NCI-H2196 treated with DMSO at 0.1 percent for 48 hours (cell line): ENCODE measurements around the gene EMC9.
A peak's percentile ranks its signal among the peaks of the same experiment; 100 is the strongest.

Experiments used
- DNase-seq: peaks from one replicate; lab custom pipeline; 2025; ENCODE audit not compliant: unreplicated experiment; lab: John Stamatoyannopoulos, UW

The EMC9 gene

DNA sequence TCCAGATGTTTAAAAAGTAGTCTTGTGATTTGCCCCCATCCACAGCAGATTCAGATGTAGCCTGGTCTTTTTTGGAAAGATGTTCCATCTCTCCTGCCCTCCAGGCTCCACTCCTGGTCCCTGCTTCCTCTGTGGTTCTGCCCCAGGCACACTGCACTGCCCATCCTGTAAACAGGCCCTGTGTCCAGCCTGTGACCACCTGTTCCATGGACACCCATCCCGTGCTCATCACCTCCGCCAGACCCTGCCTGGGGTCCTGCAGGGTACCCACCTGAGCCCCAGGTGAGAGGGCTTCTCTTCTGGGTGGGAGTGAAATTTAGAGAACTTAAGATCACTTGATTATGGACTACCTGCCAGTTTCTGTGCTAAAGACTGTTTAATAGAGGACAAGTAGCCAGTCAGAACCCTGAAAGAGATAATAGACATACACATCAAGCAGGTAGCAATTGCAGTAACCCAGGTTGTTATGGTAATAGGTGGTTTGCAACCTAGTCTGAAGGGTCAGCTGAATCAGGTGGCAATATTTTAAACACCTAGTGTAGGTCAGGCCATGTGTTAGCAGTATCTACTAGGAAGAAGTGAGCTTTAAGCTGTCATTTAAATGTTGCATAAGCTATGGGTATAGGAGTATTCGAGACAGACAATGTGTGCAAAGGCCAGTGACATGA lies 8.0 kb upstream of the EMC9 start:
- no peak for DNase-seq

DNA sequence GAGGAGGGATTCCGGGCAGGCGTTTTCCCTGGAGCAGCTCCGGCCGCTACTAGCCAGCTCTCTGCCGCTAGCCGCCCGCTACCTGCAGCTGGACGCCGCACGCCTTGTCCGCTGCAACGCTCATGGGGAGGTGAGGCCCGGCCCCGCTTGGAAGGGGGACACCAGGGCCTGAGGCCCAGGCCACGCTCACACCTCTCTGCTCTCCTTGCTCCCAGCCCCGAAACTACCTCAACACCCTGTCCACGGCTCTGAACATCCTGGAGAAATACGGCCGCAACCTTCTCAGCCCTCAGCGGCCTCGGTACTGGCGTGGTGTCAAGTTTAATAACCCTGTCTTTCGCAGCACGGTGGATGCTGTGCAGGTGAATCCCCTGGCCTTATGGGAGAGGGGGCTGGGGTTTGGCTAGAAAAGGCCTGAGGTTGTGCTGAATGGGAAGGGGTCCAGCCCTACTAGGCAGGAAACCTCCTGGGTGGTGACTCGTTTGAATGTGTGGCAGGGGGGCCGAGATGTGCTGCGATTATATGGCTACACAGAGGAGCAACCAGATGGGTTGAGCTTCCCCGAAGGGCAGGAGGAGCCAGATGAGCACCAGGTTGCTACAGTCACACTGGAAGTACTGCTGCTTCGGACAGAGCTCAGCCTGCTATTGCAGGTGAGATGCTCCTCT lies 6.5 kb upstream of the EMC9 start:
- DNase-seq, result no peak

DNA sequence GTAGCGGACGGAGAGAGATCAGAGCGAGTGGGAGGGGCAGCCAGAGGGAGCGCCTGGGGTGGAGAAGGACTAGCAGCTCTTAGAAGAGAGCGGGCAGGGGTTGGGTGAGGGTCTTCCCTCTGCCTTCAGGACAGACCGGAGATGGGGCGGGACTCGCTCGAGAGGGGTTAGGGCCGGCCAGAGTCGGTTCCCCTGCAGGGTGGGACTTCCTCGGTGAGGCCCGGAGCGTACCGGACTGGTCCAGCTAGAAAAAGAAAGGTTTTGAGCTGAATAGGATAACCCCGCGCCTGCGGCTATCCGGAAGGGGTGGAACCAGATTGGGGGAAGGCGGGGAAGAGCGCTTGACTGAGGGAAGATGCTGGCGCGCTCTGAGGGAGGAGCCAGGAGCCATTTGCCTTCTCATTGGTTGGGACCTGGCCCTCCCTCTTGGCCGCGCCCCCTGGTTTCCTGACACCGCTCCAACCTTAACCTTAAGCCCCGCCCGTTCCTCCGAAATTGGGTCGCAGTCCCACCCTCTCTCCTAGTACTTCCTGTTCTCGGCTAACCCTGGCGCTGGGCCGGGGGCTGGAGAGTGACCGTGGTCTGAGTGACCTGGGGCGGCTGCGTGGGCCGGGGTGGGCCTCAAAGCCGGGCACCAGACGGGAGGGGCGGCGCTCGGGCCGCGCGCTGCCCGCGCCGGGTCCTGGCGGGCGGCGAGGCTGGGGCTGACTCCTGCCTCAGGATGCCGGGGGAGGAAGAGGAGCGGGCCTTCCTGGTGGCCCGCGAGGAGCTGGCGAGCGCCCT lies 5.8 kb upstream of the EMC9 start, which contains the start of gene RNF31:
TSS of gene RNF31 (plus strand) at position 521 of the 783 bp plus-strand sequence. CDS start at position 722, 201 bp downstream.
- peak; percentile 98 for DNase-seq

DNA sequence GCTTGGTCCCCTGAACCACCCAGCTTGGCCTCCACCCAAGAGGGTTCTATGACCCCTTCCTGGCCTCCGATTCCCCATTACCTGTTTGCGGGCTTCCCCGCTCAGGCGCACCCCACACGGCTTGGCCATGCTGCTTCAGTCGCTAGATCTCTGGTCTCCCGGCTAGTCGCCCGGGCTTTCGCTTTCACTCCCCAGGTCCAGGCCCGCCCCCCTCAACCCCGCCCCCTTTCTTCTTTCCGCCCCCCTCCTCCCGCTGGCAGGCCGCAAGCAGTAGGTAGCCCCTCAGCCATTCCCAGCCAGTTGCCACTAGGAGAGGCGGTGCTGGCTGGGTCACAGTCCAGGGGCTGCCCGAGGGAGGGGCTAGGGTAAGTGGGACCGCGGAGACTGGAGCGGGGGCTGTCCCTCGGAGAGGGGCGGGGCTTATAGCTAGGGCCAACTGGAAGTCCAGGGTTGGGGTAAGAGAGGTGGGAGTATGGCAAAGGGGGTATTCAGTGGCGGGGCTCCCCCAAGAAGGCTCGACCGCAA lies 5.1 kb upstream of the EMC9 start, which contains the start of gene PSME2:
TSS of gene PSME2 (minus strand) at position 158 of the 525 bp plus-strand sequence. CDS start at position 129, 29 bp downstream.
- peak; percentile 96 for DNase-seq

DNA sequence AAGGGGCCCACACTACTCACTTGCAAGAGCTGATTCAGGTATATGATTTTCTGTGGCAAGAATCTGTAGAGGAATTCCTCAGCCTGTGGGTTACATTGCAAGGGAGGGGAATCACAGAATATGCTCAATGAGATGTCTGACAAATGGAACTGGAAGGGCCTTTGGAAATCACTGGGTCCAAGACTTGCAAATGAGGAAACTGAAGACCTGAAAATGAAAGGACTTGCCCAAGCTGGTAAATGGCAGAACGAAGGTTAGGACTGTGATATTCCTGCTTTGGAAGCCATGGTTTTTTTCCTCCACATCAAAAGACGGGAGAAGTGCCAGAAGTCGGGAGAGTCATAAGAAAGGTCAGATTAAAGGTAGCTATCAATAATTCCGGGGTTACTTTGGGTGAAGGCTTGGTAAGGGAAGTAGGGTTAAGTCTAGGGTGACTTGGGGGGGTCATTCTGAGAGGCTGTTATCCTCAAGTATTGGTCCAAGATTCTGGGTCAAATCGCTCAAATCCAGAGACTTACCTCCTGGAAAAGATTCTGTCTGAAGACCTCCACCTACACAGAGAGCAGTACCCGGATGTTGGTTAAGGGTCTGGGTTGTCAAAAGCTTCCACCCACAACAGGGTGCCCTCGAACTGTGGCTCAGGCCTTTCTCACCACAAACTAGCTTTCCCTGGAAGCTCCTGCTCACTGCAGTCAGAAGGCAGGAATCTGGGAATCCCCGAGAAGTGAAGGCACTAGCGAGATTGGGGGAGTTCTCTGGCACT lies 4.5 kb upstream of the EMC9 start:
- no peak for DNase-seq

DNA sequence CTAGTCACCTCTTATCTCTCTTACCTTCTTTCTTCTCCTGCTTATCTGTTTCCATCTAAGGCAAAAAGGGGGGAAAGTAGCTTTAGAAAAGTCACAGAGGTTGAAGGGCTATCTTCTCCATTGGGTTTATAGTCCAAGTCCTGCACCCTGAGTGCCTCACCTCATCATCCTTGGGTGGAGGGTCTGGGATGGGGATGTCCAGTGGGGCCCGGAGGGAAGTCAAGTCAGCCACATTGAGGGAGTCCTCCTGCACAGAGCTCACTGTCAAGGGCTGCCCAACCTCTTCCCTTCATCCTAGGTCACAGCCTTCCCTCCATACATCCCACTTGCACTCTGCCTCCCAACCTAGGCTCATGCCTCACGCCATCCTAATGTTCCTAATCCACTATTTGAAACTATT lies 3.8 kb upstream of the EMC9 start:
- no peak for DNase-seq

DNA sequence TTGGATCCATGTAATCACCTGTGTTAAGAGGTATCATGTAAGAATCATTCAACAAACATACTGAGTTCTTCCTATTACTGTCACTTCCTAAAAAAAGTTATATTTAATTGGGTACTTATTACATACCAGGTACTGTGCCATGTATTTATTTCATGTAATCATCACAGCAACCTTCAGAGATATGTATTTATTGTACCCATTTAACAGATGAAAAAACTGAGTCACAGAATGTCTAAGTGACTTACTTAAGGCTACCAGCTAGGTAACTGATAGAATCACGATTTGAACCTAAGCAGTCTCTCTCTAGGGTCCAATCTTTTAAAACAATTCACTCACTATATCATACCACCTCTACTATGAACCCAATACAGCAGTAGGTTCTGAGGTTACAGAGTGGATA lies 3.1 kb upstream of the EMC9 start:
- DNase-seq, result no peak

DNA sequence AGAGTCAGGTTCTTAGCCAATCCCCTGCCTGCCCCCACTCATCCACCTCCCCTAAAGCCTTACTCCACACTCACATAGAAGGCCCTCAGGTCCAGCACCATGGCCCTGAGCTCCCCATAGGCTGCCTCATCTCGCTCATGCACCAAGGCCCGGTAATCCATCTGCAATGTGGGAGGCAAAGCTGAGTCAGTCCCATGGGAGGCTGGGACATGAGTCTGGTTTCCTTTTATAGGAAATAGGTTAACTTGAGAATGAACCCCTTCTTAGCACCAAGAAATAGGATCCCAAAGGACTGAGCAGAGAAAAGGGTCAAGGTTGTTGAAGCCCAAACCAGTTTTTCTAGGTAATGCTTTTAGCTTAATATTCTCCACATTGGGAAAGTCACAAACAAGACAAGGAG lies 2.1 kb upstream of the EMC9 start:
- DNase-seq, result no peak

DNA sequence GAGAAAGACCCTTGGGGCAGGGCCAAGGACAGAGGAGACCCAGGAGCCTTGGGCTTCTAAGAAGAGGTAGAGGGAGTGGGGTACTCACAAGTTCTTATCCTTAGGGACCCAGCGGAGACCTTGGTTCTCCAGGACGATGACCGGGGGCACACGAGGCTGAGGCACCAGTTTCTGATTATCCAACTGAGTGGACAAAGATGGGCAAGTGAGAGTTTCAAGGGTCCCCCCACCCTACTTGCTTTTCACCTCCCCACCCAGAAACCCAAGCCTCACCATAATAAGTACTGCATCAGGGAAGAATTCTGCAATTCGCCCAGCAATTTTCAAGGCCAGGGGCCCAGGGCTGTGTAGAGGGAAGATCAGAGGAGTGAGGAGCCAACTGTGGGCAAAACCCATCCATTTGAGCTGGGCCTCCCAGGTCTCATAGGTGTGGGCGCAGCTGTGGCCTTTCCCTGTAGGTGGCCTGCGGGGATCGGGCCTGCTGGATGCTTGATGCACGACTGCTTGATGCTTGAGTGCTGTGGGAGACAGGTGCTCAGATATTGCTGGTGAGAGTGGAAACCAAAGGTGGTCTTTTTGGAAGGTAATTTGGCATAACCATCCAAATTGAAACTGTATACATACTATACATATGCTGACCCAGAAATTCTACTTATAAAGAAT lies 2.0 kb downstream of the EMC9 start:
- DNase-seq, result no peak

DNA sequence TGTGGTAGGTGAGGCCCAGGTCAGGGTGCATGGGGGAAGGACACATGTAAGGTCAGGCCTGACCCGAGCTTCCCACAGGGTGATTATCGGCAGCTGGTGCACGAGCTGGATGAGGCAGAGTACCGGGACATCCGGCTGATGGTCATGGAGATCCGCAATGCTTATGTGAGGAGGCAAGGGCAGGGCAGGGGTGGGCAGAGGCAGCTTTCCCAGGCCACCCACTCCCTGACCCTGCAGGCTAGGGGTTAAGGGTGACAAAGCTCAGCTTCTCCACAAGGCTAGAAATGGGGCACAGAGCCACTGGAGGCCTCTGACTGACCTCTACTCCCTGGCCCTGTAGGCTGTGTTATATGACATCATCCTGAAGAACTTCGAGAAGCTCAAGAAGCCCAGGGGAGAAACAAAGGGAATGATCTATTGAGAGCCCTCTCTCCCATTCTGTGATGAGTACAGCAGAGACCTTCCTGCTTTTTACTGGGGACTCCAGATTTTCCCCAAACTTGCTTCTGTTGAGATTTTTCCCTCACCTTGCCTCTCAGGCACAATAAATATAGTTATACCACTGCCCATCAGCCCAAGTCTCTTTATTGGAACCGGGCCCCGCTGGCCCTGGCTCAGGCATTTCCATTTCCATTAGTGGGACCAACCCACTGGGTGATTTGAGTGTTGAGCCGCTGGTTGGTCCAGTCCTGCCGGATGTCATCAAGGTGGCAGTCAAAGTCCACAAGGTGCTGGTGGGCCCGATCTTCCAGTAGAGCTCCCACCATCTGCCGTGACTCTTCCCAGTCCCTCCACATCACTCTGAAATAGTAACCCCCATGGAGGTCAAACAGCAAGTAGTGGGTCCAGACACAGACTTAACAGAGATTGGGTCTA lies 2.8 kb downstream of the EMC9 start:
- DNase-seq, result no peak

DNA sequence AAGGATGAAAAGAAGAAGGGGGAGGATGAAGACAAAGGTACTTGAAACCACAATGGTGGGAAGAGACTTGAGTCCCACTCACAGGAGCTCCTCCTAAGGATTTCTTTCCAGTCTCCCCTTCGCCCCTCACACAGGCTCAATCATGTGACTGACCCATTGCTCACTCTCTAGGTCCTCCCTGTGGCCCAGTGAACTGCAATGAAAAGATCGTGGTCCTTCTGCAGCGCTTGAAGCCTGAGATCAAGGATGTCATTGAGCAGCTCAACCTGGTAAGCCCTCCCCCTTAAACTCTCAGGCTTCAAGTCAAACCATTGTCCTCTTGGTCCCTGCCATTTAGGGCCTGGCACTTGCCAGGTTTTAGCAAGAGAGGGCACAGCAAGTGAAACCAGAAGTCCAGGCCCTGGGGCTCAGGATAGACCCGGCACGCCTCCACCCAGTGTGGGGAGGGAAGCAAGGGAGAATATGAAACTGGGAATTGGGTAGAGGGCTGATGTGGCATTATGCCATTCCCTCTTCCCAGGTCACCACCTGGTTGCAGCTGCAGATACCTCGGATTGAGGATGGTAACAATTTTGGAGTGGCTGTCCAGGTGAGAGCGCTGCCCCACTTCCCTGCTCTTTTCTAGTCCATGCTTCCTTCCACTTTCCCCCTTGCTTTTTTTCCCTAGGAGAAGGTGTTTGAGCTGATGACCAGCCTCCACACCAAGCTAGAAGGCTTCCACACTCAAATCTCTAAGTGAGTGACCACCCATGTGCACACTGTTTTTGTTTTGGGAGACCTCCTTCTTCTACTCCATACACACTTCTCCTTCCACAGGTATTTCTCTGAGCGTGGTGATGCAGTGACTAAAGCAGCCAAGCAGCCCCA lies 3.6 kb downstream of the EMC9 start:
- DNase-seq, result no peak

DNA sequence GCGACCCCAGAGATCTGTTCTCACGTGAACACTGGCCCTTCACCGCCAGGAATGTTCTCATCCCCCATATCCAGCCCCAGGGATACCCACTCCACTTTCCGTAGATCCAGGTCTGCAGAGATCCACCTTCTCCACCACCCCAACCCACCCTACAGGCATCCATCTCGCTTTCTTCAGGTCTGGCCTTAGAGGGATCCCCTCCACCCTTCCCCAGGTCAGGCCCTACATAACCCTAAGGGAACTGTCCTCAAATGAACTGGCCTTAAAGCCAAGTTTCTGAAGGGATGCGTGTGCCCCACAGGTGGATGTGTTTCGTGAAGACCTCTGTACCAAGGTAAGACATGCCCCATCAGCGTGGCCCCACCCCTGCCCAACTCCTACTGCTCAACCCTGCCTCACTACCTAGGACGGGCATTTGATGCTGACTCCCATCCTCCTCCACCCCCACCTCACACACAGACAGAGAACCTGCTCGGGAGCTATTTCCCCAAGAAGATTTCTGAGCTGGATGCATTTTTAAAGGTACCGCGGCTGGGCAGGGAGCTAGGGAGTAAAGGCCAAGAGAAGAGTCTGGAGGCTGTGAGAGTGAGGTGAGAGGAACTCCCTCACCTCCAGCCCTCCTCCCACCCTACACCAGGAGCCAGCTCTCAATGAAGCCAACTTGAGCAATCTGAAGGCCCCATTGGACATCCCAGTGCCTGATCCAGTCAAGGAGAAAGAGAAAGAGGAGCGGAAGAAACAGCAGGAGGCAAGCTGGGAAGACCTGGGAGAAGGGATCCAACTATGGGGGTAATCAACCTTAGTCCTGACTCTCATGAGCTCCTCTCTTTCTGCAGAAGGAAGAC lies 4.5 kb downstream of the EMC9 start:
- no peak for DNase-seq

DNA sequence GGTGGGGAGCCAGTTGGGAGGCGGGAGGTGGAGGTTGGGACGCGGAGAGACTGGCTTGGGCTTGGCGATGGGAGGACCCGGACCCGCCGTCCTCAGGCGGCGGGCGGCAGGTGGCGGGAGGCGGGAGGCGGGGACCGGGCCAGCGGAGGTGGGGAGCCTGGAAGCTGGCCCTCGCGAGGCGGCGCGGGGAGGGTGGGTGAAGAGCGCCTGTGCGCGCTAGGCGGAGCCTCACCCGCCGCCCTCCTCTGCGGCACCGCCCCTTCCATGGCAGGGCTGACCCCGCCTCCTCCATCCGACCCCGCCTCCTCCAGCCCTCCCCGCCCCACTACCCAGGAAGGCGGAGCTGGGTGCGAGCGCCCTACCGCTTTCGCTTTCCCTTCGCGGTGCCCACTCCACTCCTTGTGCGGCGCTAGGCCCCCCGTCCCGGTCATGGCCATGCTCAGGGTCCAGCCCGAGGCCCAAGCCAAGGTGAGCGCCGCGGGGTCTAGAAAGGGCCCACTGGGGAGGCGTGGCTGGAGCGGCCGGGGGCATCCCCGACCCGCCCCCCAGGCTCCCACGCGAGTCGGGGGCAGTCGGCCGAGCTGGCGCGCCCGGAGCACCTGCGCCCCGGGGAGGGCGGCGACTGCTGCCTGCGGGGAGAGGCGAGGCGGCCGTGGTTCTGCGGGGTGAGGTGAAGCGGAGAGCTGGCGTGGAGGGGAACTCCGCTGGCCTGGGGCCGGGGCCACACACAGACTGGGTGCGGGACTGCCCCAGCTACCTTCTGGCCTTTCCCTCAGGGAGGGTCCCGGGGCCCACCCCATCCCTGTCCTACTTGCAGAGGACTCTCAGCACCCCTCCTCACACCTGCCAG lies 5.3 kb downstream of the EMC9 start, which contains the start of gene PSME1:
TSS of gene PSME1 (plus strand) at position 361 of the 850 bp plus-strand sequence. CDS start at position 430, 69 bp downstream.
- peak; percentile 90 for DNase-seq

DNA sequence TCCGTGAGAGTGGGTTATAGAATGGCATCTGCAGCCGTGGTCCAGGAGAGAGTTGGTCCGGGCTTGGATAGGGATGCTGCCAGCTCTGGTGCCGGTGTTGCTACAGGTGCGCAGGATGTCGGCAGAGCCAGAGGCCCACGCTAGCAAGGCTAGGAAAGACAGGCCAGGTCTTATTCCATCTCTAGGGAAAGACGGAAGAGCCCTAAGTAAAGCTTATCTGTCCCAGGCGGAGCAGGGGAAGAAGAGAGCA lies 5.9 kb downstream of the EMC9 start:
- DNase-seq, result no peak

DNA sequence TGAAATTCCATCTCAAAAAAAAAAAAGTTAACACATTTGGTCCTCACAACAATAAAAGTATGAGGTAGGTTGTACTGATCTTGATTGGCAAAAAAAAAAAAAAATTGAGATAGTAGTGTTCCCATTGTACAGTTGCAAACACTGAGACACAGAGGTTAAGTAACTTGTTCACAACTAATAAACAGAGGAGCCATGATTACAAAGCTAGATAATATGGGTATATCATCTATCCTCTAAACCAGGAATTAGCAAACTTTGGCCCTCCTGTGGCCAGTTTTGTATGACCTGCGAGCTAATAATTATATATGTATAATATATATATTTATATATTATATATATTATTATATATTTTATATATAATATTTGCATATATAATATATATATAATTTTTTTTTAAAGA lies 7.7 kb downstream of the EMC9 start:
- no peak for DNase-seq

DNA sequence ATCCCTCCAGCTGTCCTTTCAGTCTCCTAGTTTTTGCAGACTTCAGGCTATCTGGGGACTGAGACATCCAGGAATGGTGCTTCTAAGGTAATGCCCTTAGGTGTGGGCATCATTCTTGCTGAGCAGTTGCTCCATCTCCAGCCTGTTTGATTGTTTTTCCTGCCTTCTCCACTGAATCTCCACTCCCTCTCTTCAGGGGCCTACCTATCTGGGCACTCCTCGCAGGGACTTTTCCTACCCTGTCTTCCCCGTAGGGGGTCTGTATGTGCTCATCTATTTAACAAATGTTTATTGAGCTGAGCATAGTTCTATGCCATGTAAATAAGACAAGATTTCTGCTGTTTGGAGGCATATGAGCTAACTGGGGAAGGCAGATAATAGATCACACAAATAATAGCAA lies 8.4 kb downstream of the EMC9 start:
- no peak for DNase-seq
